GM19468 (cell line): Measurements from ENCODE around the gene ACTMAP.
"Not testable (repeated sequence)": the region's sequence is repeated elsewhere in the genome, so short reads cannot be mapped to it uniquely, and the experiment has no call there.

Source experiments
- ATAC-seq: cut with Tn5 transposase; IDR thresholded peaks from one replicate; pipeline ENCODE4 v1.9.1; 2021; ENCODE audit warnings: mild to moderate bottlenecking, moderate library complexity, moderate number of reproducible peaks; ENCODE audit not compliant: unreplicated experiment; ENCODE audit errors: extremely low read depth

Gene ACTMAP

DNA sequence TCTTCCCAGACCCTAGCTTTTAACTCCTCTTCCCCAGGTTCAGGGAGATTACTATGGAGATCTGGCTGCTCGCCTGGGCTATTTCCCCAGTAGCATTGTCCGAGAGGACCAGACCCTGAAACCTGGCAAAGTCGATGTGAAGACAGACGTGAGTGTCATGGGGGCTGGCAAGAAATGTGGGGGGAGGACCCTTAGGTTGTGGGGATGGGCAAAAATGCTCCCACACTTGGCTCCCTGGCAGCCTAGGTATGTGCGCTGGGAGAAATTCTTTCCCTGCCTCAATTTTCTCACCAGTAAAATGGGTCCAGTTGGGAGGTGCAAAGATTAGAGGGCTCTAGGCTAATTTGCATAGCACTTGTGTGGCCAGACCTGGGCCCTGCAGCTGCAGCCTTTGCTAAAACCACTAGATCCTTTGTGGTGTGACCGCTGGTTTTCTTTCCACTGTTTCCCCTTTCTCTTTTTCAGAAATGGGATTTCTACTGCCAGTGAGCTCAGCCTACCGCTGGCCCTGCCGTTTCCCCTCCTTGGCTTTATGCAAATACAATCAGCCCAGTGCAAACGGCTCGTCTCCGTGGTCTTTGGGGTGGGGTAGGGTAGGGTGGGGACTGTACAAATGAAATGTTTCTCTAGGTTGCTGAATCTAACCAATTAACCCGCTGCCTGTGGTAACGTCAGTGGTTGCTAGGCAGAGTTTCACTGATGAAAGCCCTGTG, 26.8 kb upstream of the ACTMAP start:
- peak; percentile 67 for ATAC-seq

DNA sequence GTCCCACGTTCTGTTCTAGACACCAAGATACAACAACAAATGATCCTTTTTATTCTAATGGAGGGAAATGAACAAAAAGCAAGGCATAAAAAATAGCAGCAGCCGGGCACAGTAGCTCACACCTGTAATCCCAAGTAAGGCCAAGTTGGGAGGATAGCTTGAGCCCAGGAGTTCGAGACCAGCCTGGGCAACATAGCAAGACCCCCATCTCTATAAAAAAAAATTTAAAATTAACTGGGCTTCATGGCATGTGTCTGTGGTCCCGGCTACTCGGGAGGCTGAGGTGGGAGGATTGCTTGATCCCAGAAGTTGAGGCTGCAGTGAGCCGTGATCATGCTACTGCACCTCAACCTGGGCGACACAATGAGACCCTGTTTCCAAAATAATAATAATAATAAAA, 26.1 kb upstream of the ACTMAP start:
- ATAC-seq, result no peak

DNA sequence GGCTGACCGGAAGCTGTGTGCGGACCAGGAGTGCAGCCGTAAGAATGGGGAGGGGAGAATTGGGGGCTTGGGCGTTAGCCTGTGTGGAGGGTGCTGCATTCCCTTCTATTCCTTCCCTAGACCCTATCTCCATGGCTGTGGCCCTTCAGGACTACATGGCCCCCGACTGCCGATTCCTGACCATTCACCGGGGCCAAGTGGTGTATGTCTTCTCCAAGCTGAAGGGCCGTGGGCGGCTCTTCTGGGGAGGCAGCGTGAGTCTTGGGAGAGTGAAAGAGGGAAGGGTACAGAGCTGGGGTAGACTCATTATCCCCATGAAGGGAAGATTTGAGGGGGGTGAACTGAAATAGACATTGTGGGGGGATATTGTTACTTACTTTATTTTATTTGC, 25.4 kb upstream of the ACTMAP start:
- ATAC-seq, result no peak

DNA sequence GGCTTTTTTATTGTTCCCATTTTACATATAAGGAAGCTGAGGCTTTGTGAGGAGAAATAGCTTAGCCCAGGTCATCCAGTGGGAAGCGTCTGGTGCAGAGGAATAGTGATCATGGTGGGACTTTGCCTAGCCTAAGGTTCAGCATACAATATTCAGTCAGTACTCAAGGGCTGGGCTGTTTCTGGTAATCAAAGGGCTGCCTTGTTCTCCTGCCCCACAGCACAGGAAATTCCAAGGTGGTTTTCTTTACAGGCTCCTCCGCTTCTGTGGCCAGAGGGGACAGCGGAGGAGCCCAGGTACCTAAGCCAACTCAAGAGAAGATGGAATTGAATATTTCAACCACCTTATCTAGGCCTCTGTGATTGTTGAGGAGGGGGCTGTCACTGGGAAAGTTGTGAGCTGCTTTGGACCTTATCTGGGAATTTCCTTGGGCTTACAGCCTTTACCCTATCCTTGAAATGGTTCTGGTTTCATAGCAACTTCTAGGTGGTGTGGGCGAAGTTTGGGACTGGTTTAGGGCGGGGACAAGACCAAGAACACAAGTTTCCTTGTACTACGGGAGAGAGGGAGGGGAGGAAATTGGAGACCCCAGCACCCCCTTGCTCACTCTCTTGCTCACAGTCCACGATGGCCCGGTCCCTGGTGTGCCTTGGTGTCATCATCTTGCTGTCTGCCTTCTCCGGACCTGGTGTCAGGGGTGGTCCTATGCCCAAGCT, 24.8 kb upstream of the ACTMAP start, which contains the start of gene MIA:
Gene MIA, plus strand, starts transcription at position 606 of the 716 bp plus-strand sequence. Its CDS starts 22 bp downstream, at position 628.
- no peak for ATAC-seq

DNA sequence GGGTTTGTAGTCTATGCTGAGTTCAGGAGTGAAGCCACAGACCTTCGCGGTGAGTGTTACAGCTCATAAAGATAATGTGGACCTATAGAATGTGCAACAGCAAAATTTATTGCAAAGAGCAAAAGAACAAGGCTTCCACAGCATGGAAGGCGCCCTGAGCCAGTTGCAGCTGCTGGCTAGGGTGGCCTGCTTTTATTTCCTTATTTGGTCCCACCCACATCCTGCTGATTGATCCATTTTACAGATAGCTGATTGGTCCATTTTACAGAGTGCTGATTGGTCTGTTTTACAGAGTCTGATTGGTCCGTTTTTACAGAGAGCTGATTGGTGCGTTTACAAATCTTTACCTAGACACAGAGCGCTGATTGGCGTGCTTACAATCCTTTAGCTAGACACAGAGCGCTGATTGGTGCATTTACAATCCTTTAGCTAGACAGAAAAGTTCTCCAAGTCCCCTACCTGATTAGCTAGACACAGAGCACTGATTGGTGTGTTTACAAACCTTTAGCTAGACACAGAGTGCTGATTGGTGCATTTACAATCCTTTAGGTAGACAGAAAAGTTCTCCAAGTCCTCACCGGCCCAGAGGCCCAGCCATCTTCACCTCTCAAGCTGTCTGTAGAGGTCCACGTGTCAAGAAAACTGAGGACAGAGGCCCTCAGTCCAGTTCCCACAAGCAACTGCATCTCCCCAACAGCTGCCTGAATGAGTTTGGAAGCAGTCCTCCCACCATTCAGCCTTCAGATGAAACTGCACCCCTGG, 21.0 kb upstream of the ACTMAP start:
- not testable (repeated sequence) for ATAC-seq

DNA sequence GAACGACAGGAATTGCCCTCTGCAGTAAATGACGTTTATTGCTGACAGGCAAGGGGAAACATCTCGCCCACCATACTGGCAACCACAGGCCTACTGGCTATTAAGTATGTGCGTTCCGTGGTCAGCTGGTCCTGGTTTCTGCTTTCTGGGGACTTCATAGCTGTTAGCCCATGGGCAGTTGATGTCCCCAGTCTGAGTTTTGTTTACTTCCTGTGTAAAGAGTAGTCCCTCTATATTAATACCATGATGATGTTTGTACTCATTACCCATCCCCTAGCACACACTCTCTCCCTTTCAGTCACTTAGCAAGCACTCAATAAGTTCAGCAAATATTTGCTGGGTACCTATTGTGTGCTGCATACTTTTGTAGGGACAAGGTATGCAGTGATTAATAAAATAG, 18.6 kb upstream of the ACTMAP start:
- no peak for ATAC-seq

DNA sequence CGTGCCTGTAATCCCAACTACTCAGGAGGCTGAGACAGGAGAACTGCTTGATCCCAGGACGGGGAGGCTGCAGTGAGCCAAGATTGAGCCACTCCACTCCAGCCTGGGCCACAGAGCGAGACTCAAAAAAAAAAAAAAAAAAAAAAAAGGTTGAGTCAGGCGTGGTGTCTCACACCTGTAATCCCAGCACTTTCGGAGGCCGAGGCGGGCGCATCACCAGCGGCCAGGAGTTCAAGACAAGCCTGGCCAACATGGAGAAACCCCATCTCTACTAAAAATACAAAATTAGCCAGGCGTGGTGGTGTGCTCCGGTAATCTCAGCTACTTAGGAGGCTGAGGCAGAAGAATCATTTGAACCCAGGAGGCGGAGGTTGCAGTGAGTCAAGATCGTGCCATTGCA, 16.1 kb upstream of the ACTMAP start:
- not testable (repeated sequence) for ATAC-seq

DNA sequence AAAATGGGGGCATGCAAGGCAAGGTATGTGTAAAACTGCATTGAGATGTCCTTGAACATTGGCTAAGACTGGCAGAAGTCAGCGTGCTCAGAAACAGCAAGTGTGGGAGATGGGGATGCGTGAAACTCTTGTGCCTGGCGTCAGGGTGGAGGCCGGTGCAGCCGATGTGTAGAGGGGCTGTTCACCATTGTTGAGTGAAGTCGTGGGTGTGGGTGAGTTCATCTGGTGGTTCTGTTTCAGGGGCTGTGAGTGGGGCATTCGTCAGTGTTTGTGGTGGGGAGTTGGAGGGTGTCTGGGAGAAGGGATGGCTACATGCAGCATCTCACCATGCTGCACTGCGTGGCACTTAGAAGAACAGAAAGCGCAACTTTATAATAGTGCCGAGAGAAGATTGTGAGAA, 13.7 kb upstream of the ACTMAP start:
- no peak for ATAC-seq

DNA sequence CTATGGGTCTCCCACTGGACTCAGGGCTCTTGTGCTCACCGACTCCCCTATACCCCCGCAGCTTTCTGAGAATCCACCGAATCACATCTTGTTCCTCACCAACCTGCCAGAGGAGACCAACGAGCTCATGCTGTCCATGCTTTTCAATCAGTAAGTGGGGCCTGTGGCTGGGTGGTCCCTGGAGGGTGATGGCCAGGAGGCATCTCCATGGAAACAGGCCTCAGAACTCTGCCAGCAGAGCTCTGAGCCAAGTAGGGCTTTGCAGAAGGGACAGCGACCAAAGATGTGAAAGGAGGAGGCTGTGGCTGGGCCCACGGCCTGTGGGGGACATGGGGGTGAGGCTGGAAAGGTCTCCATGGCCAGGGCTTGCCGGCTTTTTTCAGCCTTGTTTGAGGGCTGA, 13.2 kb upstream of the ACTMAP start:
- ATAC-seq, result no peak

DNA sequence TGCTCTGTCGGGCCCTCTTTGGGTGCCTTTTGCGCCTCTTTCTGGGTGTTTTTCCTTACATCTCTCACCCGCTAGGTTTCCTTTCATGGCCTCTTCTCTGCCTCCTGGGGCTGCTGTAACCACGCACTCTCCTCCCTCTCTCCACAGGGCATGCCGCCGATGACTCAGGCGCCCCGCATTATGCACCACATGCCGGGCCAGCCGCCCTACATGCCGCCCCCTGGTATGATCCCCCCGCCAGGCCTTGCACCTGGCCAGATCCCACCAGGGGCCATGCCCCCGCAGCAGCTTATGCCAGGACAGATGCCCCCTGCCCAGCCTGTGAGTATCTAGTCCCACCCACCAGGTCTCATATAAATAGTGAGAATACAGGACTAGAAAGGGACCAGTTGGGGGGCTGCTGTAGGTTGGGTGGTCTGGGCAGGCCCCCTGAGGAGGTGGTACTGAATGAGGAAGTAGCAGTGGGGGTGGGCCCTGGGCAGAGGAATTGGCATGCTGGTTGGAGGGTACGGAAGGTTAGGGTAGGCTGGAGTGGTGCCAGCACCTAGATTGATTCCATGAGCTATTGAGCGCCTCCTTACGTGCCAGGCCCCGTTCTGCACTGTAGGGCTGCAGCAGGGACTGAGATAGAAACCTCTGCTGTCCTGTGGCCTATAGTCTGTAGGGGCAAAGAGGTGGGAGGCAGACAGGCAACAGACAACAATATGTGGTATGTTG, 12.6 kb upstream of the ACTMAP start:
- no peak for ATAC-seq

DNA sequence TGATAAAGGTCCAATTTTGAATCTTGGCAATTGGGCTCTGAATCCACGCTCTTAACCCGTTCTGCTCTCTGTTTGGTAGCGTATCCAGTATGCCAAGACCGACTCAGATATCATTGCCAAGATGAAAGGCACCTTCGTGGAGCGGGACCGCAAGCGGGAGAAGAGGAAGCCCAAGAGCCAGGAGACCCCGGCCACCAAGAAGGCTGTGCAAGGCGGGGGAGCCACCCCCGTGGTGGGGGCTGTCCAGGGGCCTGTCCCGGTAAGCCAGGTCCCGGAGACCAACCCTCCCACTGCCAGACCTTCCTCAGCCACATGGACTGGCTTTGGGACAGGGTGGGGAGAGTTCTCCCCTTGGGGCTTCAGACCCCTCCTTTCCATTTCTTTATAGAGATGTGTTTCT, 9.1 kb upstream of the ACTMAP start:
- no peak for ATAC-seq

DNA sequence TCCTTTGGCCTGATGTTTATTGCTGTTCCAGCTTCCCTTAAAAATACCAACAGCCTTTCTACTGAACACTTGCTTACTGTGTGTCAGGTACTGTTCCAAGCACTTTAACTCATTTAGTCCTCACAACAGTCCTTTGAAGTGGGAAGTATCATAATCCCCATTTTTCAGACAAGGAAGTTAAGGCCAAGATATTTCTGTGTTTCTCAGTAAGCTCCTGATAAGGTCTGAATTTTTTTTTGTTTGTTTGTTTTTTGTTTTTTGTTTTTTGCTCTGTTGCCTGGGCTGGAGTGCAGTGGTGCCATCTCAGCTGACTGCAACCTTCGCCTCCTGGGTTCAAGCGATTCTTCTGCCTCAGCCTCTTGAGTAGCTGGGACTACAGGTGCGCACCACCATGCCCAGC, 8.2 kb upstream of the ACTMAP start:
- ATAC-seq, result no peak

DNA sequence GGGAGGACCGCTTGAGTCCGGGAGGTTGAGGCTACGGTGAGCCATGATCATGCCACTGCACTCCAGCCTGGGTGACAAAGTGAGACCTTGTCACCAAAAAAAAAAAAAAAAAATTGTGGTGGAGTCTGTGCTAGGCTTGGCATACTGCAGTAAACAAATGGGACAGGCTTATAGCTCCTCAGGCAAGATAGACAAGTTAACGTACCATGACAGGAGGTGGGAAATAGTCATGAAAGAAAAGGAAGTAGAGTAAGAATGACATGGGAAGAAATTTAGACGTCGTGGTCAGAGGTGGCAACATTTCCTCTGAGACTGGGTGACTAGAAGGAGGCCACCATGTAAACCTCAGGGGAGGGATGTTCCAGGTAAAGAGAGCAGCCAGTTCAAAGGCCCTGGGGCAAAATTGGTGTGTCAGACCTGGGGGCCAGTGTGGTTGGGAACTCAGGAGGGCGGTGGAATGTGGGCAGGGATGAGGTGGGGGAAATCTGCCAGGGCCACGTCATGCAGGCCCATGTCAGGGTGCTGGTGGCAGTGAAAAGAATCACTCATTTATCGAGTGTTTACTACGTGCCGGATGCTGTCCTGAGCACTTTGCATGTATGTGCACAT, 6.3 kb upstream of the ACTMAP start:
- no peak for ATAC-seq

DNA sequence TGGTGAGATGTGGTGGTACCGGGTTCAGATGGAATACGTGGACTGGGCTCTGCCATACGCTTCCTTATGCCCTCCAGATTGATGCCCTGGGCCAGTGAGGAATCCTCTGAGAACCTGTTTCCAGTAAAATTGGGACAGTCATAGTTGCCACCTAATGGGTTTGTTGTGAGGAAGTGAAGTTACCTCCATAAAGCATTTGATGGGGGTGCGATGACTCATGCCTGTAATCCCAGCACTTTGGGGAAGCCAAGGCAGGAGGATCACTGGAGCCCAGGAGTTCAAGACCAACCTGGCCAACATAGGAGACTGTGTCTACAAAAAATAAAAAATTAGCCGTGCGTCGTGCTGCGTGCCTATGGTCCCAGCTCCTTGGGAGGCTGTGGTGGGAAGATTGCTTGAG, 5.5 kb upstream of the ACTMAP start:
- ATAC-seq, result no peak

DNA sequence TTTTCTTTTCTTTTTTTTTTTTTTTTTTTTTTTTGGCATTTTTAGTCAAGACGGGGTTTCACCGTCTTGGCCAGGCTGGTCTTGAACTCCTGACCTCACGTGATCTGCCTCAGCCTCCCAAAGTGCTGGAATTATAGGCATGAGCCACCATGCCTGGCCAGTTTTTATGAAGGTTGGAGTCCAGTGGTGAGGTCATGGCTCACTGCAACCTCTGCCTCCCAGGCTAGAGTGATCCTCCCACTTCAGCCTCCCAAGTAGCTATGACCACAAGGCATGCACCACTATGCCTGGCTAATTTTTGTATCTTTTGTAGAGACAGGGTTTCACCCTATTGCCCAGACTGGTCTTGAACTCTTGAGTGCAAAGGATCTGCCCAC, 5.0 kb upstream of the ACTMAP start:
- ATAC-seq, result no peak

DNA sequence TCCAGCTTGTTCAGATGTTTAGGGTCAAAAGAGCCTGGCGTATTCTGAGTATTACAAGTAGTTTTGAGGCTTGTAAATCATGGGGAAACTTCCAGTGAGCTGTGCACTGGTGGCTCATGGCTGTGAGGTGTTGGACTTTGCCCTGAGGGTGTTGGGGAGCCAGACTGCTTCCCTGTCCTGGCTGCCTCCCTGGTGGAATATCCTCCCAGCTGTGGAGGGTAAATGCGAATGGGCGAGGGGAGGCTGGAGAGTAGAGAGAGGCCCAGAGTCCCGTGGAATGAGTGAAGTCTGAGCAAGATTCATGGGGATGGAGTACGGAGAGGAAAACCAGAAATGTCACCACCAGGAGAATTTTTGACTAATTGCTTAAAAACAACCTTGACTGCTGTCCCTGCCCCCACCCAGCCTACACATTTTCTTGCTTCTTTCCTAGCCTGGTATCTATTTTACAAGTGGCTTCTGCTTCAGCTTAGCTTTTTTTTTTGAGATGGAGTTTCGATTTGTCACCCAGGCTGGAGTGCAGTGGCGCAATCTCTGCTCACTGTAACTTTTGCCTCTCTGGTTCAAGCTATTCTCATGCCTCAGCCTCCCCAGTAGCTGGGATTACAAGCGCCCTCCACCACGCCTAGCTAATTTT, 4.5 kb upstream of the ACTMAP start:
- no peak for ATAC-seq

DNA sequence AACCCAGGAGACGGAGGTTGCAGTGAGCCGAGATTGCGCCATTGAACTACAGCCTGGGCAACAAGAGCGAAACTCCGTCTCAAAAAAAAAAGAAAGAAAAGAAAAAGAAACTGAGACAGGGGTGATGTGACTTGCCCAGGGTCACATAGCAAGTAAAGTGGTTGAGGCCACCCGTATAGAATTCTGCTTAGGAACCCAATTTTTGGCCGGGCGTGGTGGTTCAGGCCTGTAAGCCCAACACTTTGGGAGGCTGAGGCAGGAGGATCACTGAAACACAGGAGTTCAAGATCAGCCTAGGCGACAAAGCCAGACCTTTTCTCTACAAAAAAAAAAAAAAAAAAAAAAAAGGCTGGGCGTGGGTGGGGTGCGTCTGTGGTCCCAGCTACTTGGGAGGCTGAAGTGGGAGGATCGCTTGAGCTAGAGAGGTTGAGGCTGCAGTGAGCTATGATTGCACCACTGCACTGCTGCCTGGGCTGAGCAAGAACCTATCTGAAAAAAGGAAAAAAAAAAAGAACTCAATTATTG, 2.0 kb upstream of the ACTMAP start:
- no peak for ATAC-seq

DNA sequence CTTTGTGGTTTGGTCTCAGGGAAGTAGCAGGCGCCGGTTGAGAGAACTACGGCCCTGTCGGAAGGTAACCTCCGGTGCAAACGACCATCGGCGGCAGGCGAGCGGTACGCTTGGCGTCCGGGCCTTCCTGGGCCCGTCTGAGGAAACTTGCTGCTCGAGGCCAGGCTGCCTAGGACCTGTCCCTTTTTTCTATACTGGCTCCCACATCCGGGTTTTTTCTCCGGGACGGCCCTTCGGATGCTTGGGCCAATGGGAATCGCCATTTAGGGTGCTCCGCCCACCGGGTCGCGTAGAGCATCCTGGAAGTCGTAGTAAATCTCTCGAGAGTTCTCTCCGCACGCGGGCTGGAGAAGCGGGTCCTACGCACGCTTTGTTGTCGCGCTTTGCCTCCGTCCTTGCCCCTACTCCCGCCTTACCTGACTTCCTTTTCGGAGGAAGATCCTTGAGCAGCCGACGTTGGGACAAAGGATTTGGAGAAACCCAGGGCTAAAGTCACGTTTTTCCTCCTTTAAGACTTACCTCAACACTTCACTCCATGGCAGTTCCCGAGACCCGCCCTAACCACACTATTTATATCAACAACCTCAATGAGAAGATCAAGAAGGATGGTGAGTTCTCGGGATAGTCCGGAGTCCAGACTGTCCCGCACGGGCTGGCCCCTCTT, 729 bp upstream of the ACTMAP start, which contains the start of gene SNRPA:
Gene SNRPA, plus strand, starts transcription at position 330 of the 664 bp plus-strand sequence. Its CDS starts 206 bp downstream, at position 536.
- ATAC-seq, result peak; percentile 47

DNA sequence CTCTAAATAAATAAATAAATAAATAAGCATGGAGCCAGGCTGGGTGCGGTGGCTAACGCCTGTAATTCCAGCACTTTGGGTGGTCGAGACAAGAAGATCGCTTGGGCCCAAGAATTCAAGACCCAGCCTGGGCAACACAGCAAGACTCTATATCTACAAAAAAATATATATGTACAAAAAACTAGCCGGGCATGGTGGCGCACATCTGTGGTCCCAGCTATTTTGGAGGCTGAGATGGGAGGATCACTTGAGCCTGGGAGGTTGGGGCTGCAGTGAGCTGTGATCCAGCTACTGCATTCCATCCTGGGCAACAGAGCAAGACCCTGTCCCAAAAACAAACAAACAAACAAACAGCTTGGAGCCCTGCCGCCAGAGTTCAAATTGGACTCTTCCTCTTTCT, 2.7 kb downstream of the ACTMAP start:
- no peak for ATAC-seq
